Loucy (cell line): ENCODE data around the gene SV2B.

Source experiments
- CTCF ChIP-seq: fragments of 200-600 bp; sonication (generic); conservative IDR thresholded peaks from 2 replicates; pipeline ENCODE4 v1.5.1; 2014; ENCODE audit warnings: mild to moderate bottlenecking, antibody characterized with exemption, low read length
- EZH2phosphoT487 ChIP-seq: fragments of 200-600 bp; IDR thresholded peaks from 2 replicates; pipeline ENCODE4 v1.6.1; 2018; ENCODE audit warnings: antibody characterized with exemption, mild to moderate bottlenecking, moderate library complexity, borderline replicate concordance

GRCh38 chr15:91202510-91203102 lies 102.5 kb downstream of the SV2B start:
- TF ChIP-seq CTCF (no peak), EZH2phosphoT487 (no peak)
